ENCODE results near the gene ACOXL.

ACOXL gene

GRCh38 chr2:111017909-111018308, 285.5 kb downstream of the ACOXL start:
- DNase-seq = no peak

DNA sequence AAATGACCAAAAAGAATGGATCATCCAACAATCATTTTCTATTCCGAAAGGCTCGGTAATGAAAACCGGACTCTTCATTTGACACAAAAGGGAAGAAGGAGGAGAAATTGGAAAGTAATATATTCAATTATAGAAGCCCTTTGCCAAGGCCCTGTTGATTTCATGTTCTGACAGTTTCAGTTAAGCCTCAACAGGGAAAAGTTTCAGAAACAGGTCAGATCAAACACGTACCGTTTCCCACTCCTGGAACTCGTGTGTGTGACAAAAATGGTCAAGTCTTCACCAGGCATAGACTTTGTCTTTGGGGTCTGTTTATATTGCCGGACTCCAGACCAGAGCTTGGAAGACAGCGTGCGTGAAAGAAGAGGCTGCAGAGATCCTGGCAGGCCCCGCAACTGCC, 287.0 kb downstream of the ACOXL start:
- DNase-seq = no peak

DNA sequence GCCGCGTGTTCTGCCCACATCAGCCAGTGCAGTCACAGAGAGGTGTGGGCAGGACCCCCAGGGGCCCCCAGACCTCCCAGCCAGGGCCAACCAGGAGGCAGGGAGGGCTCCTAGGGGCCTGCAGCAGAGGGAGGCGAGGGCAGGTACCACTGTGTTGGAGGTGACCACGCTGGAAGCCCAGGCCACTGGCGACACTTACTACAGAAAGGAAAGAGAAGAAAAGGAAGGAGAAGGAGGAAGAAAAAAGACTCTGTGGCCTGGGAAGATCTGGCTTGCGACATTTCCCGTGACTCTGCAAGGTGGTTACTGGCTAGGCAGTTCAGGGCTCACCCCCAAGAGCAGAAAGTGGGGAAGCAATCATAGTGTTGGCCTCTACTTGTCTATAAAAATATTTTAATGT, 290.3 kb downstream of the ACOXL start:
- DNase-seq = no peak

DNA sequence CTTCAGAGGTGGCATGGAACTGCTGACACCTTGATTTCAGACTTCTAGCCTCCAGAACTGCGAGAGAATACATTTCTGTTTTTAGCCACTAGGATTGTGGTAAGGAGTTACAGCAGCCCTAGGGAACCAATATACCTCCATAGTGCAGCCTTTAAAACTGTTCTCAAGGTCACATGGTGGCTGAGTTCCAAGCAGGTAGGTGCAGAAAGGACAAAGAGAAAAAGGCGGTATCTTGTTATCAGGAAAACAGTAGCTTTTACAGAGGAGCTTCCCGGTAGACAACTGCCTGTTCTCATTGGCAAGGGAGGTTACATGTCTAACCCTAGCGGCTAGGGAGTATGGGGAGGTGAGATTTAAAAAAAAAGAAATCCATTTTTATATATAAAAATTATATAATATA, 292.1 kb downstream of the ACOXL start:
- DNase-seq = no peak

GRCh38 chr2:111025288-111025687, 292.9 kb downstream of the ACOXL start:
- DNase-seq = no peak

- no peak for DNase-seq
These were observed 296.3 kb downstream of the ACOXL start for GRCh38 chr2:111028720-111029119.

DNA sequence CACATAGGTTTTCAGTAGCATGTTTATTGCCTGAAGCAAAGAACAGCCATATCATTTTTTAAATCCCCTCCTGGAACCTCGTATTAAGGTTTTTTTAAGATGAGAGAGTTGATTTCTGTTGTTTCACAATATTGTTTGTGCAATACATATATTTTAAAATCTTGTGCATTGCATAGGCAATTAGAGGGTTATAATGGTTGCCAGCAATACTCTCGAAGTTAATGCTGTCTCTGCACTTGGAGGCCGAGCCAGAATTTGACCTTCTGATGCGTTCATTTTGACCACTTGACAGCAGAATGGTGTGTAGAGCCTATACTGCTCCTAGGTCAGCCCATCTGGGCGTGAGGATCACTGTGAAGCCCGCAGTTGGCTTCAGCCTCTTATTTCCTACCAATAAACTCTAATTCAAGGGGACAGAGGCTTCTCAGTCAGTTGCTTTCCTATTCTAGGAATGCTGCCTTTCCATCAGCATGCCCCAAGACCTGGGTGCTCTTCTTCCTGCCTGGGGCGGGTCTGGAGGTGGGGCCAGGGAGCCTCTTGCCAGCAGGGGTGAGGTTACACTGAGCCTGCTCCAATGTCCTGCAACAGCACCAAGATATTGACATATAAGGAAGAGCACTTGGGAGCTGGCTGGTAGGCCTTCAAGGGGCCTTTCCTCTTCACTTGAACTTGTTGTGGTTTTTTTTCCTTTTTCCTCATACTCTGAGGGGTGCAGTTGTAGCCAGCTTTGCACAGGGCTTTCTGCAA, 297.0 kb downstream of the ACOXL start:
- no peak for DNase-seq

- DNase-seq = no peak
These were observed 298.0 kb downstream of the ACOXL start for GRCh38 chr2:111030260-111030891.

DNA sequence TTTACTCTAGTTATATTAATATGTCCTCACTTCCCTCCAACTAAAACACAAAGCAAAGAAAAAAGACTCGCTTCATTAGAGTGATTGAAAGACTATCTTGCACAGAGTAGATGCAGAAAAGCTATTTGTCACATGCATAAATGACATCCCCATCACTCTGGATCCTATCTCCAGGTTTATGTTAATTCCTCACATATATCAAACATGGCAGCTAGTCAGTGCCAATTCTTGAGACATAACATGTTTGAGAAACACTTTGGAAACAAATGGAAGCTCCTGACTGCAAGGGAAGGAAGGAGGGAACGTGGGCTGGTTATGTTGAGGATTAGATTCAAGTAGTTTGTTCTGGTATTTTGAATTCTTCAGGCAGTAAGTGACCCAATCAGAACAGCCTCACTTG, 298.6 kb downstream of the ACOXL start:
- no peak for DNase-seq

GRCh38 chr2:111031546-111032478, 299.4 kb downstream of the ACOXL start:
- no peak for DNase-seq

DNA sequence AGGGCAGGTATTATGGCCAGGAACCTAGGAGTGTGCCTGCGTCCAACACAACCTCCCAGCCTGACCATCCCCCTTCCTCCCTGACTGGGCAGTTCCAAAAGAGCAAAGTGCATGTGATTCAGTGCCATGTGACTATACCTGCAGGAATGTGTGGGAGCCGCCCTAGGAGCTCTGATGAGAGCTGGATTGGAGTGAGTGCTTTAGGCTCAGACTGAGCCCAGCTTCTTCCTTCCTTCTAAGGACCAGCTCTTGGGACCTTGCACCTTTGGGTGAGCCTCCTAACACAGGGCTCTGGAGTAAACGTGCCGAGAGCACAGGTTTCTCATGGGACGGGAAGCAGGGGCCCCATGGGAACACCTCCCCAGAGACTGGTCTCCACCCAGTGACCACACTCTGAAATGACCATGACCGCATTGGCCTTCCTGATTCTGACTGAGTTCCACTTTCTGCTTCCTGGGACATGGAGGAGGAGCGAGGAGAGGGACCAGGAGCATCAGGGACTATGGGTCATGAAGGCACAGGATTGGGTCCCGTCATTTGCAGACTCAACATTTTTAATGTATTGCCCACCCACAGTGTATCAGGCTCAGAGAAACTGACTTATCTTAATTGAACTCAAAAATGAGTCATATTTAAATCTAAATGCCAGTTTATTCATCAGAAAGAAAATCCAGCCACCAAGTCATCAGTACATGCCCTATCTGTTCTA, 300.5 kb downstream of the ACOXL start:
- DNase-seq = no peak

DNA sequence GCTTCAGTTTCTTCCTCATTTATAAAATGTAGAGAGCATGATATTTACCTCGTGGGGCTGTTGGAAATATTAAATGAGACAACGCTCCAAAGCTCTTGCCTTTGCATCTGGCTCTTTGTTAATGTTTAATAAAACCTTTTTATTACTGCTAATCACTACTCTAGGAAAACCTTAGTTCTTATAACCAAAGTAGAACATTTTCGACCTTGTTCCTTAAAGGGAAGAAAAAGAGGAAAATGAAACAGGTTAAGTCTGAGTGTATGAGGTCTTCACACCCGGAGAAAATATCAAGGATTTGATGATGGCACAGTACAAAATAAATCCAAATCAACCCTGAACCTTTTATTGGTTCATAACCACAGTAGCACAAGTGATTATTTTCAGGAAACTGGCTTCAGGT, 301.8 kb downstream of the ACOXL start:
- no peak for DNase-seq

DNA sequence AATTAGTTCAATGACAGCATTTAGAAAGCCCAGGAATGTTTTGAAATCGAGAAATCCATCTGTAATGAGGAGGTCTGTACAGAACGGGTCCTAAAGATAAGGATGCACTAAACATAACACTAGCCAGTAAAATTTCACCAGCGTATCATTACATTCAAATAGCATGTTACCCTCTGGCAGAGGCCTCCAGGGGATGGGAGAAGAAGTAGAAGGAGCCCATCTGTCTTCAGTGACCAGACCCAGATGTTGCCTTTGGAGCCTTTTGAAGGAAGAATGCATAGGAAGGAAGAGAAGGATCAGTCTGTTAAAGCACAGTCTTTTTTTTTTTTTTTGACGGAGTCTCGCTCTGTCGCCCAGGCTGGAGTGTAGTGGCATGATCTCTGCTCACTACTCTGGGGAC, 302.2 kb downstream of the ACOXL start:
- no peak for DNase-seq

GRCh38 chr2:111035830-111036441, 303.6 kb downstream of the ACOXL start:
- DNase-seq = no peak

DNA sequence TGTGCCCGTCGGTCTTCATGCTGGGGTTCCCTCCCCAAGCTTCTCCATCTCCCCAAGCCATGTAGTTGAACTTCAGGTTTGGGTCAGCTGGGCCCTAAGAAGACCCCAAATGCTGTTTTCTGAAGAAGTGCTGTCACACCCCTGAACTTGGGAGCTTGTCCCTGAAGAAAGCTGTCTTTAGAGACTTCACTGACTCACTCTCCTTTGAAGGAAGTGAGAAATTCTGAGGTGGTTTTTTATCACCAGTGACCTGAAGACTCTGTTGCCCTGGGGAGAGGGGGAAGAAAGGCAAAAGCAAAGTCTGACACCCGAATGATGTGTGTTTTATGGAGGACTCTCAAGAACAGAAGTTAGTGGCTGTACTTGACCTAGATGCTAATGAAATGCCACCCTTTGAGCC, 304.8 kb downstream of the ACOXL start:
- DNase-seq = no peak

DNA sequence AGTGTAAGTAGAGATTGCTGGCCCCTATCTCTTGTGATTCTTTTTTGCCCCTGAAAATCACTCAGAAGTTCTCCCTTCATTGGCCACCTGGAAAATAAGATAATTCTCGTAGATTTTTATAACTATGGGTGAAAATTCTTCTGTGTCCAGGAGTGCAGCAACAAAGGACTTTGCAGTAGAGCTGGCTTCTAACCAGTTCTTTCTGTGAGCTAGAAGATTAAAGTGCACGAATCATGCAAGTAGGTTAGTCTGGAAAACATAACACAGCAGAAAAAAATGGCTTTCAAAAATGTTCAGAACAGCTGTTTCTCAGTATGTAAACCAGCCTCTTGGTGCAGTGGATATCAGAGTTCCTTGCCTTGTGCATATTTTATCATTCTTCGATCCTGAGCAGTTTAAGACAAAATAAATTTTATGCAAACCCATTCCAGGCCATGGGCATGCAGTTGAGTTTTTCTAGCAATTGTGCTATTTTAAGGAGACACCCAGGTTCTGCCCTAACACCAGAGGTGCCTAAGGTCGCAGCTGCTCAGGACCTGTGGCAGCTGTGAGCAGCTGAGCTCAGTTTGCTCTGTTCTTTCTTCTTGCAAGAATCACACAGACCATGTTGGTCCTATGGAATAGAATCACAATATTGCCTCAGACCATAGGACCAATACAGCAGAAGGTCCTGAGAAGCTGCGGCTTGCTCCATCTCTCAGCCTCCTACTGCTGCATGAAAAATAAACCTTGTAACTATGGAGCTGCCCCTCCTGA, 307.4 kb downstream of the ACOXL start:
- no peak for DNase-seq

GRCh38 chr2:111041398-111042202, 309.2 kb downstream of the ACOXL start:
- DNase-seq = no peak

GRCh38 chr2:111042261-111042660, 309.9 kb downstream of the ACOXL start:
- no peak for DNase-seq

DNA sequence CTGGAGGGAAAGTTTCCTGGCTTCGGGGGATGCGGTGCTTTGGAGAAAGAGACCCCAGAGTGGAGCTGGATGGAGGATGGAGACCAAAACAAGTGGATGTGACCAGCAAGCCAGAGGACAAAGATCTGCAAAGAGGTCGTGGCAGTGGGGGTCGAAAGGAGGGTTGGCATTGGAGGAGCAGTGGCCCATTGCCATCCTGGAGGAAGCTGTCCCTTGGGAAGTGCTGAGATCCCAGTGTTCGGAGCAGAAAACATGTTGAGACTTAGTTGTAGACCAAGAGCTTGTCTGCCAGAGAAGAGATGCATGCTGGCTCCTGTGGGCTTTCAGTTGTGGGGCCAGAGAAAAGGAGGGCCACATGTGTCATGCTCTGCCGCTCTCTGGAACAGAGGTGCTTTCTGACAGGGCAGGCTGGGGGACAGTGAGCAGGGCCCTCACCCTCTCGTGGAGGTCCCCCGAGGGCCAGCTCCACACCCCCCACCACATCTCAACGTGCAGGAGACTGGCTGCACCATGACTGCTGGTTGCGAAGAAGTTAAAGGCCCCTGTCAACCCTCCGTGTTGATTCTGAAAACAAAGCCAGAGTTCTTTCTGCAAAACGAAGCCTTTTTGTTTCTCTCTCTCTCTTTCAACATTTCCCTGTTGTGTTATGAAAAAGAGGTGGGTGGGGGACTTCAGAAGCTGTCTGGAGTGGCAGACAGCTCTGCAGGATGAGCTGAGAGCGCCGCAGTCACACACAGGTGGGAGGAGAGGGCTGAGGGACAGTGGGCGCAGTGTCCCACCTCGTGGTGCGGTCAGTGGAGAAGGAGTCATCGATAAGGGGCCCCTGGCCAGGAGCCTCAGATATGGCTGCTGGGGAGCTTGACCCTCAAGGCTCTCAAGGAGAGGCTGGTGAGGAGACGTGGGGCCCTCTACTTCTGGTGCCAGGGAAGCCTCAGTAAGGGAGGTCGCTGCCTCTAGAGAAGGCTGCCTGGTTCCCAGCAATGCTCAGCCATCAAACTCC, 310.7 kb downstream of the ACOXL start:
- DNase-seq = no peak

DNA sequence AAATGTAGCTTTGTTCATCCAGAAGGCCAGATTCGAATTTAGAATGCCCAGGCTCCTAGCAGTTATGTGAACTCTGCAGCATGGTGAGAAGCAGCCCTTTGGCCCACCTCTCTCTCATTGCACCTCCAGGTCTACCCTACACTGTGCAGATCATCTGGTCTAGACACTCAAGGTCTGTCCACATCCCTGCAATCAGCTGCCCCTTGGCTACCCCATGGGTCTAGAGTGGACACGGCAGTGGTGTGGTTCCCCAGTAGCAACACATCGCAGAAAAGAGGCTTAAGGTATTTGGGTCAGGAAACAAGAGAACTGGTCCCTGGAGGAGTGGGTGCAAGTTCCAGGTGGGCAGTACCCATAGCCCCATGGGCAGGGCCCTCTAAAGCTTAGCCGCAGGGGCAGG, 311.7 kb downstream of the ACOXL start:
- DNase-seq = no peak
